IMR-90 (cell line): ENCODE data around the gene ZDHHC14.

Experiments
- POLR2A ChIP-seq: IDR thresholded peaks from 2 replicates; pipeline ENCODE4 v1.6.1; 2012; ENCODE audit warnings: mild to moderate bottlenecking, low read depth, low read length
- SMC3 ChIP-seq: fragments of 150-350 bp; IDR thresholded peaks from 2 replicates; pipeline ENCODE4 v1.6.1; 2016; ENCODE audit warnings: low read depth, mild to moderate bottlenecking, antibody characterized with exemption, low read length, moderate library complexity
- TF ChIP-seq, protein P1 (sequence below): conservative IDR thresholded peaks from 2 replicates; pipeline ENCODE4 v1.5.1; 2012; ENCODE audit warnings: mild to moderate bottlenecking, low read depth, low read length, improper control_type of control experiment

GRCh38 chr6:157640746-157641451 is 259.9 kb downstream of the ZDHHC14 start:
- TF ChIP-seq, protein P1, sequence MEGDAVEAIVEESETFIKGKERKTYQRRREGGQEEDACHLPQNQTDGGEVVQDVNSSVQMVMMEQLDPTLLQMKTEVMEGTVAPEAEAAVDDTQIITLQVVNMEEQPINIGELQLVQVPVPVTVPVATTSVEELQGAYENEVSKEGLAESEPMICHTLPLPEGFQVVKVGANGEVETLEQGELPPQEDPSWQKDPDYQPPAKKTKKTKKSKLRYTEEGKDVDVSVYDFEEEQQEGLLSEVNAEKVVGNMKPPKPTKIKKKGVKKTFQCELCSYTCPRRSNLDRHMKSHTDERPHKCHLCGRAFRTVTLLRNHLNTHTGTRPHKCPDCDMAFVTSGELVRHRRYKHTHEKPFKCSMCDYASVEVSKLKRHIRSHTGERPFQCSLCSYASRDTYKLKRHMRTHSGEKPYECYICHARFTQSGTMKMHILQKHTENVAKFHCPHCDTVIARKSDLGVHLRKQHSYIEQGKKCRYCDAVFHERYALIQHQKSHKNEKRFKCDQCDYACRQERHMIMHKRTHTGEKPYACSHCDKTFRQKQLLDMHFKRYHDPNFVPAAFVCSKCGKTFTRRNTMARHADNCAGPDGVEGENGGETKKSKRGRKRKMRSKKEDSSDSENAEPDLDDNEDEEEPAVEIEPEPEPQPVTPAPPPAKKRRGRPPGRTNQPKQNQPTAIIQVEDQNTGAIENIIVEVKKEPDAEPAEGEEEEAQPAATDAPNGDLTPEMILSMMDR = no peak
- TF ChIP-seq SMC3 = no peak
- no peak for TF ChIP-seq POLR2A
